ENCODE results near the gene NAXD. TPM values are rescaled to one million over a fixed set of nuclear protein-coding genes. Genes with fewer than 3 reads are reported as not detected.
"Not testable (repeated sequence)": the region's sequence is repeated elsewhere in the genome, so short reads cannot be mapped to it uniquely, and the experiment has no call there.

NAXD gene
- total RNA-seq: 10 to 100 TPM; 20.8 to 21.1 TPM

GRCh38 chr13:110615322-110616102 is at the start of gene NAXD:
NAXD (plus strand) TSS chr13:110615545; CDS start chr13:110615602, 57 bp downstream.
- Mint-ChIP-seq H3K4me1 (peaks cover 32% of the 10 kb centered on the region), H3K4me3 (peak within 1 kb of the TSS; percentile 92), H3K9me3 (peaks cover 7% of the 10 kb centered on the region), H3K36me3 (peaks cover 6% of the 10 kb centered on the region), H3K27ac (peak within 1 kb of the TSS; percentile 93), H3K27me3 (no peaks in the 10 kb centered on the region)
- DNase-seq: peak; percentile 87

DNA sequence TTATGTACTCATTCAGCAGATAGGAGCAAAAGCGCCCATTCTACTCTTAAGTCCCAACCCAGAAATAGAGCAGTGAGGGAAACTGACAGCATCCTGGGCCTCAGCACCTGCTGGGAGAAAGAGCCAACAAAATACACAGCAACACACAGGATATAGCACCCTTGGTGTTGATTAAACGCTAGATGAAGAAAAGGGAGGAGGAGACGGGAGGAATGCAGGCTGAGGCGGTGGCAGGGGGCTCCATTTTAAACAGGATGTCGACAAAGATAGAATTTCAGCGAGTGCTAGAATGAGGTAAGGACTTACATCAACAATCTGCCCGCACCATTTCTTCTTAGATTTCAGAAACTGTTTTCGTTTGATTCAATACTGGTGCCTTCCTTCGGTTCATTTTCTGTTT is 49.2 kb upstream of the NAXD start:
- Mint-ChIP-seq H3K36me3 (no peaks in the 10 kb centered on the region), H3K4me3 (no peak overlapping the region), H3K4me1 (peaks cover 13% of the 10 kb centered on the region), H3K9me3 (no peaks in the 10 kb centered on the region), H3K27ac (no peak overlapping the region), H3K27me3 (peaks cover 16% of the 10 kb centered on the region)
- DNase-seq: no peak

DNA sequence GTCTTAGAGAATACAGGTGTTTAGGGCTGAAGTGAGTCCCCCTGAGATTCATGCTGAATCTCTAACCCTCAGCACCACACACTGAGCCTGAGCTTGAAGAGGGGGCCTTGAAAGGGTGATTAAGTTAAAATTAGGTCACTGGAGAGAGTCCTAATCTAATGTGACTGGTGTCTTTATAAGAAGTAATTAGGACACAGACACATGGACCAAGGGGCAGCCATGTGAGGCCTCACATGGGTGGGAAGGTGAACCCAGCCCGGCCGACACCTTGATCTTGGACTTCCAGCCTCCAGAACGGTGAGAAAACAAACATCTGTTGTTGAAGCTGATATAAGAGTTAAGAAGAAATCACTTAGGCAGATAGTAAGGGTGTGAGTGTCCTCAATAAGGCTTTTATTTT is 46.7 kb upstream of the NAXD start:
- H3K27ac Mint-ChIP-seq: no peak overlapping the region
- H3K27me3 Mint-ChIP-seq: peaks cover 33% of the 10 kb centered on the region
- DNase-seq: no peak
- no peak overlapping the region for H3K4me3 Mint-ChIP-seq
- peaks cover 5% of the 10 kb centered on the region for H3K4me1 Mint-ChIP-seq
- no peaks in the 10 kb centered on the region for H3K36me3 Mint-ChIP-seq
- no peaks in the 10 kb centered on the region for H3K9me3 Mint-ChIP-seq

DNA sequence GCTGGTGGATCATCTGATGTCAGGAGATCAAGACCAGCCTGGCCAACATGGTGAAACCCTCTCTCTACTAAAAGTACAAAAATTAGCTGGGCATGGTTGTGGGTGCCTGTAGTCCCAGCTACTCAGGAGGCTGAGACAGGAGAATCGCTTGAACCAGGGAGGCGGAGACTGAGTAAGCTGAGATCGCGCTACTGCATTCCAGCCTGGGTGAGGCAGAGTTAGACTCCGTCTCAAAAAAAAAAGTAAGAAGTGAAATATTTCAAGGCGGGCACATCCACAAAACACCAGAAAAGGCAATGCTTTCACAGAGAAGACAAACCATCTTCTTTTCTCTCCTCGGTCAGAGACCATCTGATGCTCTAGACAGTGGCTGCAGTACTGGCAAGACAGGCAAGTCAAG is 45.4 kb upstream of the NAXD start:
- peaks cover 47% of the 10 kb centered on the region for H3K27me3 Mint-ChIP-seq
- not testable (repeated sequence) for H3K4me1 Mint-ChIP-seq, DNase-seq, H3K27ac Mint-ChIP-seq, H3K4me3 Mint-ChIP-seq, H3K36me3 Mint-ChIP-seq, H3K9me3 Mint-ChIP-seq

DNA sequence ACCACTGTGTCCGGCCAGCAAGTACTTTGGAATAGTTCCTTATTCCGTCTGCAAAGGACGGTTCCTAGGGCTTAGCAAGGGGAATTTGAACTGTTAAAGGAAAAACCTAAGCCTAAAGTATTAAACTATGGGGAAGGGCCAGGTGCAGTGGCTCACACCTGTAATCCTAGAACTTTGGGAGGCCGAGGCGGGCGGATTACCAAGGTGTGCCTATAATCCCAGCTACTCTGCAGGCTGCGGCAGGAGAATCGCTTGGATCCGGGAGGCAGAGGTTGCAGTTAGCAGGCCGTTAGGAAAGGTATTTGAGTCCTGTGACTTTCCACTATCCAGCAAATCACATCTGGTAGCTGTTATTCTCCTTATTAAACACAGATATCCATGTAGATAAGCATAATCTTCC is 44.5 kb upstream of the NAXD start:
- no peaks in the 10 kb centered on the region for H3K36me3 Mint-ChIP-seq
- no peaks in the 10 kb centered on the region for H3K9me3 Mint-ChIP-seq
- H3K4me1 Mint-ChIP-seq: peaks cover 7% of the 10 kb centered on the region
- H3K27me3 Mint-ChIP-seq: peaks cover 56% of the 10 kb centered on the region
- DNase-seq: no peak
- H3K4me3 Mint-ChIP-seq: no peak overlapping the region
- no peak overlapping the region for H3K27ac Mint-ChIP-seq

GRCh38 chr13:110571896-110572777 is 43.2 kb upstream of the NAXD start:
- Mint-ChIP-seq H3K9me3 (no peaks in the 10 kb centered on the region), H3K27me3 (peaks cover 60% of the 10 kb centered on the region), H3K27ac (no peak overlapping the region), H3K4me1 (peaks cover 10% of the 10 kb centered on the region), H3K4me3 (no peak overlapping the region), H3K36me3 (no peaks in the 10 kb centered on the region)
- DNase-seq: no peak

DNA sequence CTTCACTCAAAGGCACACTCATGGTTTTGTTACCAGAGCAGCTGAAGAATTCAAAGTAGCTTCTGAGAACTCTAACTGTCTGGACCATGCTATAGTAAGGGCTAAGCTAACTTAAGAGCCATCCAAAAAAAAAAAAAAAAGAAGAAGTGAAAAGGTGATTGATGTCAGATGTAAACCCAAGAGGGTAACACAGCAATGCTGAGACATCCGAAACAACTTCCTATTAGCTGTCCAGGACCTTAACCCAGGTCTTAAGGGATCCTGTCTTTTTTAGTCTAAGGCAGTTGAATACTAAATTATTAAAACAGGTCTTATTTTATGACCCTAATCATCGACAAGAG is 42.6 kb upstream of the NAXD start:
- Mint-ChIP-seq H3K36me3 (no peaks in the 10 kb centered on the region), H3K4me1 (peaks cover 10% of the 10 kb centered on the region), H3K4me3 (no peak overlapping the region), H3K27ac (no peak overlapping the region), H3K27me3 (peaks cover 62% of the 10 kb centered on the region), H3K9me3 (no peaks in the 10 kb centered on the region)
- no peak for DNase-seq

DNA sequence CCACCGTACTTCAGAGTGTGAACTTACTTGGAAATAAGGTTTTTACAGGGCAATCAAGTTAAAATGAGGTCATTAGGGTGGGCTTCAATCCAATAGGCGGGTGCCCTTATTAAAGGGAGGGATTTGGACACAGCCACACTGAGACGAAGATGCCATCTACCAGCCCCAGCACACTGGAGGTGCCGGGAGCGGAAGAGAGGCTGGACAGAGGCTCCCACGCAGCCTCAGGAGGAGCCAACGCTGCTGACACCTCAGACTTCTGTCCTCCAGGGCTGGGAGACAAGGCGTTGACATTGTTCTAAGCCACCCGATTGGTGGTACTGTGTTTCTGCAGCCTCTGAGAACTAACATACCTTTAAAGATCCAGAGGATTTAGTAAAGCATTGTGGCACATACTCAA is 41.2 kb upstream of the NAXD start:
- H3K36me3 Mint-ChIP-seq: no peaks in the 10 kb centered on the region
- H3K4me3 Mint-ChIP-seq: no peak overlapping the region
- DNase-seq: no peak
- no peaks in the 10 kb centered on the region for H3K9me3 Mint-ChIP-seq
- H3K4me1 Mint-ChIP-seq: peaks cover 10% of the 10 kb centered on the region
- peaks cover 61% of the 10 kb centered on the region for H3K27me3 Mint-ChIP-seq
- no peak overlapping the region for H3K27ac Mint-ChIP-seq

- peak; percentile 15 for DNase-seq
- no peaks in the 10 kb centered on the region for H3K9me3 Mint-ChIP-seq
- H3K27me3 Mint-ChIP-seq: peaks cover 62% of the 10 kb centered on the region
- no peak overlapping the region for H3K27ac Mint-ChIP-seq
- H3K4me3 Mint-ChIP-seq: no peak overlapping the region
- no peaks in the 10 kb centered on the region for H3K36me3 Mint-ChIP-seq
- peaks cover 10% of the 10 kb centered on the region for H3K4me1 Mint-ChIP-seq
These were observed 39.8 kb upstream of the NAXD start for GRCh38 chr13:110575322-110576069.

DNA sequence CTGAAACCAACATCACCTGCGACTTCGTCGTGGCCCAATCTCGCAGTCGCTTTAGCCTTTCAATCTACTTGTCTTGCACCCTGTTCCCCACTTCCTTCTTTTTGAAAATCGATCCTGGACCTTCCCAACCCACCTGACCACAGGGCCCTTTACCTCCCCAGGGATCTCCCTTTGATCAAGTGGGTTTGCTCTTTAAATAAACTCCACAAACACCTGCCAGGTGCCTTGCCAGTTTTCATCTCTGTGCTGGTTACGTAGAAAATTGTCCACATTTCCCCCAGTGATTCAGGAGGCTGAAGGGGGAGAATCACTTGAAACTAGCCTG is 39.3 kb upstream of the NAXD start:
- no peaks in the 10 kb centered on the region for H3K36me3 Mint-ChIP-seq
- H3K4me1 Mint-ChIP-seq: peaks cover 10% of the 10 kb centered on the region
- H3K27me3 Mint-ChIP-seq: peaks cover 66% of the 10 kb centered on the region
- H3K9me3 Mint-ChIP-seq: no peaks in the 10 kb centered on the region
- no peak overlapping the region for H3K4me3 Mint-ChIP-seq
- DNase-seq: no peak
- no peak overlapping the region for H3K27ac Mint-ChIP-seq

DNA sequence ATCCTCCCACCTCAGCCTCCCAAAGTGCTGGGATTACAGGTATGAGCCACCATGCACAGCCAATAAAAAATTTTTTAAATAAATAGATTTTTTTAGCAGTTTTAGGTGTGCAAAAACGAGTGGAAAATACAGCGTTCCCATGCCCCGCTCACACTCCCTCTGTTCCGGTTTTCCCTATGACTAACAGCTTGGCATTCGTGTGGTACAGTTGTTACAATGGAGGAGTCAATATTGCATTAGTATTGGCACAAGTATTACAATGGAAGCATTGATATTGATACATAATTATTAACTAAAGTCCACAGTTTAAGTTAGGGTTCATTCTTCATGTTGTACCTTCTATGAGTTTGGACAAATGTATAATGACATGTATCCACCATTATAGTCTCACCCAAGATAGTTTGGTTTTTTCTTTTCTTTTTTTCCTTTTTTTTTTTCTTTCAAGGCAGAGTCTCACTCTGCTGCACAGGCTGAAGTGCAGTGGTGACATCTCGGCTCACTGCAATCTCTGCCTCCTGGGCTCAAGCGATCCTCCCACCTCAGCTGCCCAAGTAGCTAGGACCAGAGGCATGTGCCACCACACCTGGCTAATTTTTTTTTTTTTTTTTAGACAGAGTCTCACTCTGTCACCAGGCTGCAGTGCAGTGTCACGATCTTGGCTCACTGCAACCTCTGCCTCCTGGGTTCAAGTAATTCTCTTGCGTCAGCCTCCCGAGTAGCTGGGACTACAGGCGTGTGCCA is 38.4 kb upstream of the NAXD start:
- H3K4me1 Mint-ChIP-seq: peaks cover 10% of the 10 kb centered on the region
- peaks cover 63% of the 10 kb centered on the region for H3K27me3 Mint-ChIP-seq
- DNase-seq: no peak
- H3K9me3 Mint-ChIP-seq: no peaks in the 10 kb centered on the region
- H3K27ac Mint-ChIP-seq: no peak overlapping the region
- H3K4me3 Mint-ChIP-seq: no peak overlapping the region
- H3K36me3 Mint-ChIP-seq: no peaks in the 10 kb centered on the region

GRCh38 chr13:110578363-110578762 is 37.0 kb upstream of the NAXD start:
- peaks cover 59% of the 10 kb centered on the region for H3K27me3 Mint-ChIP-seq

GRCh38 chr13:110580800-110581199 is 34.5 kb upstream of the NAXD start:
- Mint-ChIP-seq H3K9me3 (no peaks in the 10 kb centered on the region), H3K27me3 (peaks cover 41% of the 10 kb centered on the region), H3K4me1 (peaks cover 4% of the 10 kb centered on the region), H3K36me3 (no peaks in the 10 kb centered on the region), H3K4me3 (no peak overlapping the region), H3K27ac (no peak overlapping the region)
- no peak for DNase-seq

More at GRCh38 chr13:110578363-110578762, 37.0 kb upstream of the NAXD start:
- Mint-ChIP-seq H3K4me1 (peaks cover 10% of the 10 kb centered on the region), H3K4me3 (no peak overlapping the region), H3K36me3 (no peaks in the 10 kb centered on the region), H3K9me3 (no peaks in the 10 kb centered on the region), H3K27ac (no peak overlapping the region)
- DNase-seq: no peak

DNA sequence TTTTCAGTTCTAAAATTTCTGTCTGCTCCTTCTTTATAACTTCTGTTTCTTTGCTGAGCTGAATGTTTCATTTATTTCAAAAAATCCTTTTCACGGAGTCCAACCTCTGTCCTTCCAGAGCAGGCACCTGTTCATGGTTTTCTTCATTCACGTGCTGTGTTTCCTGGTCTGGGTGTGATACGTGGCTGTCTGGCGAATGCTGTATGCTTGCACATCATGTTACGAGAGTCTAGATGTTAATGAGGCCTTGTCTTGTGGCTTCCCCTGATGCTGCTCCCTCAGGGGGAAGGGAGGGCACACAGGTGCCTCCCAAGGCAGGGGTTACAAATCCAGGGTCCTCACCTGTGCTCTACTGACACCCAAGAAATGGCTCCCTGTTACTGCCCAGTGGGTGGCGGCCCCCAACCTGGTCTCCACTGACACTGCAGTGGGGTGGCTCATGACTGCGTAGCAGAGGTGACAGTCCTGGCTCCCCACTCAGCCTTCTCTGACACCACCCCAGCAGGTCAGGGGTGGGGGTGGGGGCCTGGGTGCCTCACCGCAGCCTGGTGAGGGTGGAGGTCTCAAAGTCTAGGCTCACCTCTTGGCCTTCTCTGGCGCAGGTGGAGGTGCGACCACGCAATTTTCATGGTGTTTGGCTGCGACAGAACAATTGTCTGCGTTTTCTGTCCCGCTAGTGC is 33.7 kb upstream of the NAXD start:
- H3K9me3 Mint-ChIP-seq: no peaks in the 10 kb centered on the region
- H3K36me3 Mint-ChIP-seq: no peaks in the 10 kb centered on the region
- H3K4me3 Mint-ChIP-seq: no peak overlapping the region
- no peak overlapping the region for H3K27ac Mint-ChIP-seq
- H3K4me1 Mint-ChIP-seq: no peaks in the 10 kb centered on the region
- DNase-seq: no peak
- peaks cover 41% of the 10 kb centered on the region for H3K27me3 Mint-ChIP-seq
